ENCODE results near the gene KCNG2. TPM values are rescaled to one million over a fixed set of nuclear protein-coding genes. Genes with fewer than 3 reads are reported as not detected.
A peak's percentile ranks its signal among the peaks of the same experiment; 100 is the strongest.

KCNG2 gene
- total RNA-seq, 6 experiments from 2014 or later, result not detected

DNA sequence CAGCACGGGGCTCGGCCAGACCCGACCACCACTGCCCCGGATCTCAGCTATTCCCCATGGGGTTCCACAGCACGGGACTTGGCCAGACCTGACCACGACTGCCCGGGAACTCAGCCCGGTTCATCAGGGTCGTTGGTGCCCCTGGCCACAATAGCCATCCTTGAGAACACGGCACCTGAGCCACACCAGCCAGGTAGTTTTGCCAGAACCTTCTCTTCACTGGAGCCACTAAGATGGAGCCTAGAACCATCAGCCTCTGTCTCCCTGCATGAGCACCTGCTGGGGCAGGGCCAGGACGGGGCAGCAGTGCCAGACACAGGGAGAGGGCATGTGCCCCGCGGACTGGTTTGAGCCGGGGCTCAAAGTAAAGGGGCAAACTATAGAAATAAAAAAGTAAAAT is 11.4 kb upstream of the KCNG2 start:
- H3K9me3 ChIP-seq, result no peaks in the 10 kb centered on the region
- no peak overlapping the region for H3K27ac ChIP-seq
- peaks cover 0 to 3% of the 10 kb centered on the region in 2 donors for H3K27me3 ChIP-seq
- H3K4me1 ChIP-seq, result peaks cover 0 to 2% (median 0%) of the 10 kb centered on the region in 4 donors
- DNase-seq (peak in 1 of 3 donors; percentile 22), ATAC-seq (no peak)
- TF ChIP-seq POLR2A (IDR thresholded peaks at IDR 0.05), result no peak
- TF ChIP-seq, protein P1, sequence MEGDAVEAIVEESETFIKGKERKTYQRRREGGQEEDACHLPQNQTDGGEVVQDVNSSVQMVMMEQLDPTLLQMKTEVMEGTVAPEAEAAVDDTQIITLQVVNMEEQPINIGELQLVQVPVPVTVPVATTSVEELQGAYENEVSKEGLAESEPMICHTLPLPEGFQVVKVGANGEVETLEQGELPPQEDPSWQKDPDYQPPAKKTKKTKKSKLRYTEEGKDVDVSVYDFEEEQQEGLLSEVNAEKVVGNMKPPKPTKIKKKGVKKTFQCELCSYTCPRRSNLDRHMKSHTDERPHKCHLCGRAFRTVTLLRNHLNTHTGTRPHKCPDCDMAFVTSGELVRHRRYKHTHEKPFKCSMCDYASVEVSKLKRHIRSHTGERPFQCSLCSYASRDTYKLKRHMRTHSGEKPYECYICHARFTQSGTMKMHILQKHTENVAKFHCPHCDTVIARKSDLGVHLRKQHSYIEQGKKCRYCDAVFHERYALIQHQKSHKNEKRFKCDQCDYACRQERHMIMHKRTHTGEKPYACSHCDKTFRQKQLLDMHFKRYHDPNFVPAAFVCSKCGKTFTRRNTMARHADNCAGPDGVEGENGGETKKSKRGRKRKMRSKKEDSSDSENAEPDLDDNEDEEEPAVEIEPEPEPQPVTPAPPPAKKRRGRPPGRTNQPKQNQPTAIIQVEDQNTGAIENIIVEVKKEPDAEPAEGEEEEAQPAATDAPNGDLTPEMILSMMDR (IDR thresholded peaks at IDR 0.05), result no peak
- intact Hi-C loops (cut with DNase I), result no loop called here
- no peaks in the 10 kb centered on the region for H3K36me3 ChIP-seq
- no peak overlapping the region for H3K4me3 ChIP-seq
- WGBS (ENCODE audit: insufficient coverage, low coverage, low lambda C conversion rate, missing lambda C conversion rate), result 63% methylated on average over 2 of the region's 14 CpGs

DNA sequence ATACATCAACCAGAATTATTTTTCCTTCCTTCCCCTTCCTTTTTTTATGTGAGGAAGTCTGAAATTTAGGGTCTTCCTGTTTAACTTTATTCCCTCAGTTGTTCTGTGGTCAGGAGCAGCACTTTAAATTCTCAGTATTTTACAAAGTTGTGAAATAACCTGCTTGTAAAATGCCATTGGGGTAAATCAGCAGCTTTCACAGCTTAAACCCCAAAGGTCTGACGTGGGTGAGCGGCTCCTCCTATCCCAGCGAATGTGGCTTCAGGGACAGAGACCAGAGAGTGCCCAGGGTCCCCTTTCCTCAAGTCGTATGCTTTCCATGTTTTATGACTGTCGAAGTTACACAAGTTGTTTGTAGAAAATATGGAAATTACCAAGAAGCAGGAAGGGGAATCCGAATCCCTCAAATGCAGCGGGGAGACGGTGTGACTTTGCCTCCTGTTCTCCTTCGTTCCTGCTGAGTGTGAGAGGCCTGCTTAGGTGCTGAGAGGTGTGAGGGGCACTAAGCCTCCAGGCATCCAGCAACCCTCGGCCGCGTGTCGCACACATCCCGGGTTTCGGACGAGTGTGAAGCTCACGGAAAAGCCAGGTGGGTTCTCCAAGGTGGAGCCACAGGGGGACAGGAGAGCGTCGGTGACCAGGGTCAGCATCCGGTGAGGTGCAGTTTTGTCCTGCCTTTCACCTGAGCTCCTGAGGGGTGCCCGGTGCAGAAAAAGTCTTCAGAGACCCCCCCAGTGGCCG is 10.8 kb upstream of the KCNG2 start:
- Histone ChIP-seq H3K27me3 (peaks cover 0 to 3% of the 10 kb centered on the region in 2 donors), H3K9me3 (no peaks in the 10 kb centered on the region), H3K27ac (no peak overlapping the region), H3K36me3 (no peaks in the 10 kb centered on the region), H3K4me3 (no peak overlapping the region), H3K4me1 (peaks cover 0 to 7% (median 0%) of the 10 kb centered on the region in 4 donors)
- no peak for TF ChIP-seq POLR2A (IDR thresholded peaks at IDR 0.05)
- TF ChIP-seq, protein P1 (IDR thresholded peaks at IDR 0.05), result no peak
- DNase-seq, result peak in 1 of 3 donors; percentile 41
- ATAC-seq, result no peak
- intact Hi-C loops (cut with DNase I), result no loop called here
- WGBS (ENCODE audit: insufficient coverage, low coverage, low lambda C conversion rate, missing lambda C conversion rate), result 55% methylated on average over 5 of the region's 22 CpGs

DNA sequence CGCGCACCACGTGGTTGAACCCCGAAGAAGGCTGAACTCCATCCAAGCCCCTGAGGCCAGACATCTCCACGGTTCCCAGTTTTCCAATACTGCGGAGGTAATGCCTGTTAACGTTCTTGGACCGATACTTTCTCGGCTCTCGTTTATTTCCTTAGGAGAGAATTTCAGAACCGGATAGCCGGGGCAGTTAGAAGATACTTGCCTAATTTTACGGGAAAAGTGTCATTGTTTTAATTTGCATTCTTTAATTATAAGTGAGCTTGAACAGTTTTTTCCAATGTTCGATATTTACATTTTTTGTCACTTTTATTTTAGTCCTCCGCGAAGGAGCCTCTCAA is 10.2 kb upstream of the KCNG2 start:
- WGBS (ENCODE audit: insufficient coverage, low coverage, low lambda C conversion rate, missing lambda C conversion rate), result 73% methylated on average over 13 of the region's 16 CpGs

DNA sequence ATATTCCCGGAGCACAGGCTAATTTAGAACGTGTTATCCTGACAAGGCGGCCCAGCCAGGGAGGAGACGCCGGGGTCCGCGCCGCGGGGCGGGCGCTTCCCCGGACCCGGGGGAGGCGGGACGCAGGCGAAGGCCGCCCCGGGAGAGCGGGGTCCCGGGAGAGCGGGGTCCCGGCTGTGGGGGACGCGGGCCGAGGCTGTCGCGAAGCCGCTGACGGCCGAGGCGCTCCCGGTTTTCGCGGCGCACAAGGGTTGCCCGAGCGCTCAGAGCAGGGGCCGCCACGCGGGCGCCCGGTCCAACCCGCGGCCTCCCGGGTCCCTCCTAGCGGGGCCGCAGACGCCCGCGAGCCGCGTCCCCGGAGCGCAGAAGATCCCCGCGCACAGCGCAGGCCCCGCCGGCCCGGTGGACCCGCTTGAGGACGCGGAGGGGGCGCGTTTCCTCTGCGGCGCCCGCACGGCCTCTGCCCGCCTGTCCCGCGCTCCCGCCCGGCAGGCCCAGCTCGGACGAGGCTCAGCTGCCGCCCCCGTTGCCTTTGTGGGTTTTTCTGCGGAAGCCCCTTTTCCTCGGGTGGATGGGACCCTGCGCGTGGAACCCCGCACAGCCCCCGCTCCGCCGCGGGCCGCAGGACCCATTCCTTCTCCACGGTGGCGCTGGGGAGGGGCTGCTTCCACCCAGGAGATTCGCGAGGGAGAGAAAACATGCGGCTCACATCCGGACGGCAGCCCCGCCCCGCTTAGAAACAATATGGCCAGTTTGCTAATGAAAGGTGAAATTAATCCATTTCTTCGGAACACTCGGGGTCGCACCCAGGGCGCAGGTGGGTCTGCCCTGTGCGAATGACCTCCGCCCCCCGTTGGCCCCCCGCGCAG is 9.6 kb upstream of the KCNG2 start:
- 5% methylated on average over 7 of the region's 106 CpGs for WGBS (ENCODE audit: insufficient coverage, low coverage, low lambda C conversion rate, missing lambda C conversion rate)
- Histone ChIP-seq H3K27ac (no peak overlapping the region), H3K36me3 (no peaks in the 10 kb centered on the region), H3K27me3 (peaks cover 0 to 3% of the 10 kb centered on the region in 2 donors), H3K4me3 (no peak overlapping the region), H3K9me3 (no peaks in the 10 kb centered on the region), H3K4me1 (peaks cover 0 to 7% (median 0%) of the 10 kb centered on the region in 4 donors)
- peak in 1 of 3 donors; percentile 42 for DNase-seq
- intact Hi-C loops (cut with DNase I), result no loop called here
- no peak for ATAC-seq
- no peak for TF ChIP-seq POLR2A (IDR thresholded peaks at IDR 0.05)
- TF ChIP-seq, protein P1 (IDR thresholded peaks at IDR 0.05), result no peak

More for the DNA sequence above, 10.2 kb upstream of the KCNG2 start:
- Histone ChIP-seq H3K27me3 (peaks cover 0 to 3% of the 10 kb centered on the region in 2 donors), H3K9me3 (no peaks in the 10 kb centered on the region), H3K36me3 (no peaks in the 10 kb centered on the region), H3K4me3 (no peak overlapping the region), H3K27ac (no peak overlapping the region), H3K4me1 (peaks cover 0 to 7% (median 0%) of the 10 kb centered on the region in 4 donors)
- TF ChIP-seq POLR2A (IDR thresholded peaks at IDR 0.05), result no peak
- TF ChIP-seq, protein P1 (IDR thresholded peaks at IDR 0.05), result no peak
- ATAC-seq (no peak), DNase-seq (no peak)
- intact Hi-C loops (cut with DNase I), result no loop called here
